GM10248 (cell line): ENCODE measurements around the gene RAD51D.

ENCODE experiments used
- CTCF ChIA-PET: fragments of 300-600 bp; sonication (Branson Sonifier 250); formaldehyde crosslinking; extraction: SDS; loops from one replicate; lab custom pipeline; 2021; ENCODE audit warnings: antibody characterized with exemption; lab: Yijun Ruan, JAX
- POLR2A ChIA-PET: fragments of 350-650 bp; sonication (Branson Sonifier 250); formaldehyde crosslinking; extraction: SDS; loops from one replicate; lab custom pipeline; 2020; ENCODE audit warnings: antibody characterized with exemption; lab: Yijun Ruan, JAX
- DNase-seq: peaks from one replicate; pipeline ENCODE4 v3.0.0; 2012; ENCODE audit errors: extremely low spot score
- TF ChIP-seq, protein P1 (sequence below): IDR thresholded peaks from 2 replicates; pipeline ENCODE4 v1.5.1; 2012; ENCODE audit warnings: mild to moderate bottlenecking, low read depth; ENCODE audit errors: extremely low read depth, missing control alignments, control extremely low read depth

RAD51D gene

DNA sequence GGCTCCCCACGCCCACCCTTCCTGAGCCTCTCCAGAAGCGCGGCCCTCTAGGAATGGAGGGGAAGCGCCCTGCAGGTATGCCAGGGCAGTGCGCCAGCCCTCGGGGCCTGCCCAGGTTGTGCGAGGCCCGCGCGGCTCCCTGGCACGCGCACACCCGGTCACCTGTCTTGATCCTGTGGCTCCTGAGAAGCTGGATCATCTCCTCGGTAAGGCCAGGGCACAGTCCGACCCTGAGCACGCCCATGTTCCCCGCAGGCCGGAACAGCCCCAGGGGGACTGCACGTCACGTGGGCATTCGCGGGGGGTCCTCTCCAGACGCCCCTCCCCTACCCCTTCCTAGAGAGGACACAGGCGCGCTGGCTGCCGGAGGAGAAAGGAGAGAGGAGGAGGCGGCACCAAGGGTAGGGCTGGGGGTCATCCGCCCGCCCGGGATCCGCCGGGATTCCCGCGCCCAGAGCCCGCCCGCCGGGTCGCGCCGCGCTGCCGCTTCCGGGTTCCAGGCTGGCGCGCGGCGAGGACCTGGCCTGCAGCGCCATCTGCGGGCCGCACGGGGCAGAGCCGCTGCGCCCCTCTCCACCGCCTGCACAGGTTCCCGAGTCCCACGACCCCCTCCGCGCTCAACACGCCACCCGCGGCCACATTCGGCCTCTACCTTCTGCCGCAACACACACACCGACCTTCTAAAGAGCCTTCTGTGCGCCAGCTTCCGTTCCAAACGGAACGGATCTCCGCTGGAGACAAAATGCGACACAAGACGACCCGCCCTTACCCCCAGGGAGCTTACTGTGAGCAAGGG is at the start of gene RAD51D:
Gene RAD51D, minus strand, starts transcription at position 491 of the 796 bp plus-strand sequence. Its CDS starts 247 bp downstream, at position 244.
- ChIA-PET POLR2A (interaction anchor here (0.9 kb wide), 1 partner anchor 30 kb away, joined by 3 read pairs; no protein-coding TSS in a partner anchor), CTCF (interaction anchor here (0.6 to 7.2 kb wide), 51 partner anchors 8 to 758 kb away, joined by 3 to 155 read pairs (median 4); partner anchors contain the start of genes NLE1 and RFFL)
- TF ChIP-seq, protein P1, sequence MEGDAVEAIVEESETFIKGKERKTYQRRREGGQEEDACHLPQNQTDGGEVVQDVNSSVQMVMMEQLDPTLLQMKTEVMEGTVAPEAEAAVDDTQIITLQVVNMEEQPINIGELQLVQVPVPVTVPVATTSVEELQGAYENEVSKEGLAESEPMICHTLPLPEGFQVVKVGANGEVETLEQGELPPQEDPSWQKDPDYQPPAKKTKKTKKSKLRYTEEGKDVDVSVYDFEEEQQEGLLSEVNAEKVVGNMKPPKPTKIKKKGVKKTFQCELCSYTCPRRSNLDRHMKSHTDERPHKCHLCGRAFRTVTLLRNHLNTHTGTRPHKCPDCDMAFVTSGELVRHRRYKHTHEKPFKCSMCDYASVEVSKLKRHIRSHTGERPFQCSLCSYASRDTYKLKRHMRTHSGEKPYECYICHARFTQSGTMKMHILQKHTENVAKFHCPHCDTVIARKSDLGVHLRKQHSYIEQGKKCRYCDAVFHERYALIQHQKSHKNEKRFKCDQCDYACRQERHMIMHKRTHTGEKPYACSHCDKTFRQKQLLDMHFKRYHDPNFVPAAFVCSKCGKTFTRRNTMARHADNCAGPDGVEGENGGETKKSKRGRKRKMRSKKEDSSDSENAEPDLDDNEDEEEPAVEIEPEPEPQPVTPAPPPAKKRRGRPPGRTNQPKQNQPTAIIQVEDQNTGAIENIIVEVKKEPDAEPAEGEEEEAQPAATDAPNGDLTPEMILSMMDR, result peak; percentile 90
- DNase-seq, result peak; percentile 94

DNA sequence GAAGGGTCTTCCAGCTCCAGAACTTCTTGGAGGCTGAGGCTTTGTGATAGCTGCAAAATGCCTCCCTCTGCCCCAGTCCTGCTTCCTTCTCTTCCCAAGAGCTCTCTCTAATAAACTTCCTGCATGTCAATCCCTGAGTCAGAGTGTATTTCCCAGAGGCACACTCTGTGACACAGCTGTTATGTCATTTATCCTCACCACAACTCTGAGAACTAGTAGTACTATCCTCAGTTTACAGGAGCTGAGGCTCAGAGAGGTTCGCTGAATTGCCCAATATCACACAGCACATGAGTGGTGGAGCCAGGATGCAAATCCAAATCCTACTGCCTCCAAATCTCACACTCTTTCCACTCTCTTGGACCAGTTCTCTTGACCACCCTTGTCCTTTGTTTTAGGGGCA is 48.0 kb upstream of the RAD51D start:
- ChIA-PET CTCF (interaction anchor here (1.1 to 2.4 kb wide), 4 partner anchors 146 to 596 kb away, joined by 3 to 10 read pairs (median 4); no protein-coding TSS in a partner anchor), POLR2A (no interaction called here)
- no peak for DNase-seq
- TF ChIP-seq, protein P1, result no peak

DNA sequence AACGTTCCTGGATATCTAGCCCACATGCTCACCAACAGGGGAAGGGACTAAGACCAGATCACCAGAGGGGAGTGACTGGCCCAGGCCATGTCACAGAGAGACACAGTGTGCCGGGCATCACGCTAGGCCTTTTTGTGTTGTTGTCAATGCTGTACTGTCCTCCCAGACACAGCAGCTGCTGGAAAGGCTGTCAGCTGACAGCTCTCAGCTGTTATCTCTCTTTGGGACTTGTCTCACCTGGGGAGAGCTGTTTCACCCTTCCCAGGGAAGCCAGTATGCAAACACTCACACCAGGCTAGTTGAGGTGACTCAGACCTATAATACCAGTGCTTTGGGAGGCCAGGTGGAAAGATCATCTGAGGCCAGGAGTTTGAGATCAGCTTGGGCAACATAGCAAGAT is 47.4 kb upstream of the RAD51D start:
- ChIA-PET CTCF (interaction anchor here (1.1 to 2.4 kb wide), 5 partner anchors 146 to 597 kb away, joined by 3 to 10 read pairs (median 3); no protein-coding TSS in a partner anchor), POLR2A (no interaction called here)
- TF ChIP-seq, protein P1, result no peak
- DNase-seq, result no peak

DNA sequence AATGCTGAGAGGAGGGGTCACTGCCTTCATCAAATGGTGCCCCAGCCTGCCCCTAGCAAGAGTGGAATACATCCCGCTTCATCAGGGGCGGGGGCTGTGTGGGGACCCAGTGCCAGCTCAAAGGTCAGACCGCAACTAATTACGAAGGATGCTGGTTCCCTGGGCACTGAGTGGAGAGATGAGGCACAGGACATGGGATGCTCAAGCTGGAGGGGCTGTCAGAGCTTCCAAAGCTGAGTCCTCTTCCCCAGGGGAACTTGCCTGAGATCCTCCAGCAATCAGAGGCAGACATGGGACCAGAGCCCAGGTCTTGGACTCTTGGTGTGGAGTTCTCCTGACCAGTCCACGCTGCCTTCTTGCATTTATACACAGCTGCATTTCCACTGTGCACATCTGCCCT is 46.9 kb upstream of the RAD51D start:
- TF ChIP-seq, protein P1, result no peak
- POLR2A ChIA-PET, result no interaction called here
- CTCF ChIA-PET, result interaction anchor here (1.1 to 2.4 kb wide), 4 partner anchors 147 to 581 kb away, joined by 3 to 10 read pairs (median 3); no protein-coding TSS in a partner anchor
- DNase-seq, result no peak

DNA sequence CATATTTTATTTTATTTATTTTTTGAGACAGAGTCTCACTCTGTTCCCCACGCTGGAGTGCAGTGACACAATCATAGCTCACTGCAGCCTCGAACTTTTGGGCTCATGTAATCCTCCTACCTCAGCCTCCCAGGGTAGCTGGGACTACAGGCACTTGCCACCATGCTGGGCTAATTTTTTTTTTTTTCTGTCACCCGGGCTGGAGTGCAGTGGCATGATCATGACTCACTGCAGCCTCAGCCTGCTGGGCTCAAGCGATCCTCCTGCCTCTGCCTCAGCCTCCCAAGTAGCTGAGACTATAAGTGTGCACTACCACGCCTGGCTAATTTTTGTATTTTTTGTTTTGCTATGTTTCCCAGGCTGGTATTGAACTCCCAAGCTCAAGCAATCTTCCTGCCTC is 45.1 kb upstream of the RAD51D start:
- POLR2A ChIA-PET, result no interaction called here
- TF ChIP-seq, protein P1, result no peak
- DNase-seq, result no peak
- CTCF ChIA-PET, result interaction anchor here (1.0 kb wide), 1 partner anchor 11 kb away, joined by 3 read pairs; no protein-coding TSS in a partner anchor

DNA sequence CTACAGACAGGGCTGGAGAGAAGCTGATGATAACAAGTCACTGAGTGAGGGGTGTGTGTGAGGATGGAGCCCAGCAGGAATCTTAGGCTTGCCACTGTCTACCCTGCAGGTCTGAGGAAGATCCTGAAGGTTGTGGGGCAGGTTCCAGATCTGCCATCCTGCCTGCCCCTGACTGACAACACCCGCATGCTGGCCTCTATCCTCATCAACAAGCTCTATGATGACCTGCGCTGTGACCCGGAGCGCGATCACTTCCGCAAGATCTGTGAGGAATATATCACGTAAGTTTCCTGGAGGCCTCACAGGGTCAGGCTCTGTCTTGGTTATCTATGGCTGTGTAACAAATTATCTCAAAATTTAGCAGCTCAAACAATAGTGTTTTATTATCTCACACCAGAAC is 44.2 kb upstream of the RAD51D start:
- TF ChIP-seq, protein P1, result no peak
- ChIA-PET CTCF (interaction anchor here (1.7 kb wide), 1 partner anchor 584 kb away, joined by 3 read pairs; no protein-coding TSS in a partner anchor), POLR2A (no interaction called here)
- no peak for DNase-seq
